ENCODE measurements around the gene ABCA8.

Gene ABCA8

GRCh38 chr17:68943123-68943811, 11.9 kb downstream of the ABCA8 start:
- no peak for DNase-seq (ENCODE audit: low read depth)

GRCh38 chr17:68942389-68942788, 12.8 kb downstream of the ABCA8 start:
- no peak for DNase-seq (ENCODE audit: low read depth)

GRCh38 chr17:68941761-68942160, 13.4 kb downstream of the ABCA8 start:
- no peak for DNase-seq (ENCODE audit: low read depth)

GRCh38 chr17:68939195-68939594, 16.0 kb downstream of the ABCA8 start:
- no peak for DNase-seq (ENCODE audit: low read depth)

GRCh38 chr17:68937890-68938514, 17.2 kb downstream of the ABCA8 start:
- no peak for DNase-seq (ENCODE audit: low read depth)

- DNase-seq (ENCODE audit: low read depth), result no peak
Measured at GRCh38 chr17:68927516-68927915, 27.7 kb downstream of the ABCA8 start.

GRCh38 chr17:68924793-68925720, 30.1 kb downstream of the ABCA8 start:
- DNase-seq (ENCODE audit: low read depth), result no peak

GRCh38 chr17:68910789-68911431, 44.3 kb downstream of the ABCA8 start:
- DNase-seq (ENCODE audit: low read depth), result no peak

- no peak for DNase-seq (ENCODE audit: low read depth)
Measured at GRCh38 chr17:68910251-68910705, 44.9 kb downstream of the ABCA8 start.

- no peak for DNase-seq (ENCODE audit: low read depth)
Measured at GRCh38 chr17:68909066-68909465, 46.1 kb downstream of the ABCA8 start.

GRCh38 chr17:68908045-68908444, 47.1 kb downstream of the ABCA8 start:
- DNase-seq (ENCODE audit: low read depth), result no peak

- DNase-seq (ENCODE audit: low read depth), result no peak
Measured at GRCh38 chr17:68906638-68907037, 48.6 kb downstream of the ABCA8 start.

GRCh38 chr17:68903286-68903685, 51.9 kb downstream of the ABCA8 start:
- DNase-seq (ENCODE audit: low read depth), result no peak

GRCh38 chr17:68897557-68897956, 57.6 kb downstream of the ABCA8 start:
- DNase-seq (ENCODE audit: low read depth), result no peak

GRCh38 chr17:68892658-68893057, 62.5 kb downstream of the ABCA8 start:
- DNase-seq (ENCODE audit: low read depth), result no peak

GRCh38 chr17:68892193-68892592, 63.0 kb downstream of the ABCA8 start:
- no peak for DNase-seq (ENCODE audit: low read depth)

GRCh38 chr17:68886401-68886800, 68.8 kb downstream of the ABCA8 start:
- DNase-seq (ENCODE audit: low read depth), result no peak

GRCh38 chr17:68884888-68885287, 70.3 kb downstream of the ABCA8 start:
- no peak for DNase-seq (ENCODE audit: low read depth)

- no peak for DNase-seq (ENCODE audit: low read depth)
Measured at GRCh38 chr17:68878226-68878885, 76.8 kb downstream of the ABCA8 start.

GRCh38 chr17:68871447-68871846, 83.7 kb downstream of the ABCA8 start:
- no peak for DNase-seq (ENCODE audit: low read depth)

- DNase-seq (ENCODE audit: low read depth), result no peak
Measured at GRCh38 chr17:68870976-68871375, 84.2 kb downstream of the ABCA8 start.

All from stimulated activated CD8-positive, alpha-beta memory T cell treated with anti-CD3 and anti-CD28 coated beads, Interleukin-12 subunit alpha, Interleukin-12 subunit beta, amount 100 ng/mL, for 1 hour (primary cell).